GM12892 (cell line): ENCODE measurements around the gene IL2RA.

Experiments used
- POLR2A ChIP-seq: IDR thresholded peaks from 2 replicates; pipeline ENCODE4 v1.6.1; 2011; ENCODE audit warnings: low read depth, low read length, control low read depth
- POLR2AphosphoS5 ChIP-seq: IDR thresholded peaks from 2 replicates; pipeline ENCODE4 v1.6.1; 2011; ENCODE audit warnings: low read depth, low read length, control low read depth
- TAF1 ChIP-seq: IDR thresholded peaks from 2 replicates; pipeline ENCODE4 v1.6.1; 2011; ENCODE audit warnings: low read depth, mild to moderate bottlenecking, control low read depth, low read length, borderline replicate concordance

DNA sequence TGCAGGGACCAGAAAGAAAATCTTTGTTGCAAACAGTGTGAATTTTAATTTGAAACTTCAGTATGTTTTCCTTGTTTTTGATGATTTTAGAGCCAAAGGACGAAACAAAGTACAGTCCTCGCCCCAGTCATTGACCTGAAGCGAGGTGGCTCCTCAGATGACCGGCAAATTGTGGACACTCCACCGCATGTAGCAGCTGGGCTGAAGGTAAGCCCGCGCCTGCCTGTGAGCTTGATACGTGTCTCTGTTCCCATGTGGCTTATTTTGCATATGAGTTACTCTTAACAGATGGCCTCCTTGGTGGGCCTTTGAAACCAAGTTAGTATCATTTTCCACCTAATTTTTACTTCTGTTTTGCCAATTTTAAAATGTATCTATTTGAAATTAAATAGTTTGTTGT, 39.0 kb upstream of the IL2RA start:
- TF ChIP-seq POLR2A (no peak), POLR2AphosphoS5 (no peak), TAF1 (no peak)
